ENCODE data around the gene BDKRB1. TPM values are rescaled to one million over a fixed set of nuclear protein-coding genes. Genes with fewer than 3 reads are reported as not detected.

The BDKRB1 gene
- total RNA-seq, 4 donors from 2014 or later, result 0.78 to 1.0 (median 0.94) TPM; not detected in 1

- Histone ChIP-seq H3K27me3 (no peaks in the 10 kb centered on the region), H3K9me3 (no peaks in the 10 kb centered on the region), H3K27ac (no peak overlapping the region), H3K36me3 (no peaks in the 10 kb centered on the region), H3K4me1 (no peaks in the 10 kb centered on the region), H3K4me3 (replicated peaks in 1 of 3) (no peak overlapping the region)
- no peak for TF ChIP-seq POLR2A (IDR thresholded peaks at IDR 0.05)
- TF ChIP-seq, protein P1, sequence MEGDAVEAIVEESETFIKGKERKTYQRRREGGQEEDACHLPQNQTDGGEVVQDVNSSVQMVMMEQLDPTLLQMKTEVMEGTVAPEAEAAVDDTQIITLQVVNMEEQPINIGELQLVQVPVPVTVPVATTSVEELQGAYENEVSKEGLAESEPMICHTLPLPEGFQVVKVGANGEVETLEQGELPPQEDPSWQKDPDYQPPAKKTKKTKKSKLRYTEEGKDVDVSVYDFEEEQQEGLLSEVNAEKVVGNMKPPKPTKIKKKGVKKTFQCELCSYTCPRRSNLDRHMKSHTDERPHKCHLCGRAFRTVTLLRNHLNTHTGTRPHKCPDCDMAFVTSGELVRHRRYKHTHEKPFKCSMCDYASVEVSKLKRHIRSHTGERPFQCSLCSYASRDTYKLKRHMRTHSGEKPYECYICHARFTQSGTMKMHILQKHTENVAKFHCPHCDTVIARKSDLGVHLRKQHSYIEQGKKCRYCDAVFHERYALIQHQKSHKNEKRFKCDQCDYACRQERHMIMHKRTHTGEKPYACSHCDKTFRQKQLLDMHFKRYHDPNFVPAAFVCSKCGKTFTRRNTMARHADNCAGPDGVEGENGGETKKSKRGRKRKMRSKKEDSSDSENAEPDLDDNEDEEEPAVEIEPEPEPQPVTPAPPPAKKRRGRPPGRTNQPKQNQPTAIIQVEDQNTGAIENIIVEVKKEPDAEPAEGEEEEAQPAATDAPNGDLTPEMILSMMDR (IDR thresholded peaks at IDR 0.05), result no peak
- intact Hi-C loops (cut with DNase I), result no loop called here
- no peak for DNase-seq
- 77 to 90% methylated on average over 4 of the region's 4 CpGs for WGBS, 2 donors
Observed at GRCh38 chr14:96251656-96252155, 4.3 kb upstream of the BDKRB1 start.

GRCh38 chr14:96252323-96252998 lies 3.5 kb upstream of the BDKRB1 start:
- no peak for DNase-seq
- Histone ChIP-seq H3K4me1 (no peaks in the 10 kb centered on the region), H3K36me3 (no peaks in the 10 kb centered on the region), H3K9me3 (no peaks in the 10 kb centered on the region), H3K27me3 (no peaks in the 10 kb centered on the region), H3K4me3 (replicated peaks in 1 of 3) (no peak overlapping the region), H3K27ac (no peak overlapping the region)
- 90 to 91% methylated on average over 15 to 16 of the region's 19 CpGs for WGBS, 2 donors
- intact Hi-C loops (cut with DNase I), result no loop called here
- TF ChIP-seq, protein P1 (IDR thresholded peaks at IDR 0.05), result no peak
- TF ChIP-seq POLR2A (IDR thresholded peaks at IDR 0.05), result no peak

DNA sequence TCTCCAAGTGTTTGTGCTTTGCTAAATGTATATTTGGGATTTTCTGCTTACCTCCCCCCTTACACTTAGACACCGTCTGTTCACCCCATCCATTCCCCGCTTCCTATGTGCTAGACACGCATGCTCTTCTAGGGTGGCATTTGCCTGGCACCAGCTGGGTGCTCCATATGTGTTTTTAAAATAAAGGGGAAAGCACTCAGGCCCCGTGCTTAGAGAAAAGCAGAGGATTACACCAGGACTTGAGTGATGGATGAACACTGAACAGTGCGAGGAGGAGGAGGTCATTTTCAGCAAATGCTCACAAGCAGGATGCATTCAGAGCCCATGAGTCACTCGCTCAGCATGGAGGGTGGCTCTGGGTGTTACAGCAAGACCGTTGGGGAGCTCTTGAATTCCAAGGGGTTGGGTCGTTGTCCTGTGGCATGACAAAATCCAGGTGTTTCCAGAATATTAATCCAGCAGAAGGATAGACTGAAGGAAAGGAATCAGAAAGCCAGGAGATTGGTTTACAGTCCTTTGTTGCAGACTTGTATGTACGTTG lies 2.9 kb upstream of the BDKRB1 start:
- 67 to 76% methylated on average over 9 of the region's 9 CpGs for WGBS, 2 donors
- no peak for TF ChIP-seq POLR2A (IDR thresholded peaks at IDR 0.05)
- TF ChIP-seq, protein P1 (IDR thresholded peaks at IDR 0.05), result no peak
- Histone ChIP-seq H3K27ac (no peak overlapping the region), H3K36me3 (no peaks in the 10 kb centered on the region), H3K9me3 (no peaks in the 10 kb centered on the region), H3K4me3 (replicated peaks in 1 of 3) (no peak overlapping the region), H3K27me3 (no peaks in the 10 kb centered on the region), H3K4me1 (no peaks in the 10 kb centered on the region)
- DNase-seq, result no peak
- intact Hi-C loops (cut with DNase I), result no loop called here

GRCh38 chr14:96254687-96255086 lies 1.3 kb upstream of the BDKRB1 start:
- WGBS, 2 donors, result 86 to 88% methylated on average over 11 of the region's 11 CpGs
- Histone ChIP-seq H3K27me3 (no peaks in the 10 kb centered on the region), H3K36me3 (no peaks in the 10 kb centered on the region), H3K4me1 (no peaks in the 10 kb centered on the region), H3K27ac (no peak overlapping the region), H3K4me3 (replicated peaks in 1 of 3) (no peak overlapping the region), H3K9me3 (no peaks in the 10 kb centered on the region)
- no peak for DNase-seq
- intact Hi-C loops (cut with DNase I), result no loop called here
- TF ChIP-seq, protein P1 (IDR thresholded peaks at IDR 0.05), result no peak

DNA sequence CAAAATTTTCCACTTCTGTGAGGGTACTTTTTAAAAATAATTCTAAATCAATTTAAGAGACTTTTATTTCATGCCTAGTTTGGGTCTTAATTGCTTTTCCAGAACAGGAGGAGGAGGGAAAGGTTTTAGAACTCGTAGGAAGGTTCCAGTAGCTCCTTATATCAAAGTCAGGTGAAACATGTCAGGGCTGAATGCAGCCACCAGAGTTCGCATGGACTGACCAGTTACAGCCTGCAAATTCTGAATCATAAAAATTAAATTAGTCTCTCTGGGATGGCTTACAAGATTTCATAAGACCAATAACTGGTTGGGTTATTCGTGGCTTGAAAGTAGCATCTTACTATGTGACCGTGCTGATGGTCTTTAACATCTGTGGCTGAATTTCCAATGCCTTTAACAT lies 397 bp downstream of the BDKRB1 start:
- WGBS, 2 donors, result 75 to 93% methylated on average over 4 of the region's 4 CpGs
- Histone ChIP-seq H3K36me3 (no peaks in the 10 kb centered on the region), H3K27ac (no peak overlapping the region), H3K27me3 (no peaks in the 10 kb centered on the region), H3K4me1 (no peaks in the 10 kb centered on the region), H3K9me3 (no peaks in the 10 kb centered on the region), H3K4me3 (replicated peaks in 1 of 3) (no peak overlapping the region)
- DNase-seq, result no peak
- TF ChIP-seq POLR2A (IDR thresholded peaks at IDR 0.05), result no peak
- TF ChIP-seq, protein P1 (IDR thresholded peaks at IDR 0.05), result no peak
- intact Hi-C loops (cut with DNase I), result no loop called here

Data from thyroid gland (tissue), 4 donors.